Tibial artery (tissue), 4 donors: Measurements from ENCODE around the gene DISC1.
A peak's percentile ranks its signal among the peaks of the same experiment; 100 is the strongest.

Experiments
- DNase-seq, 2 donors: peaks; one replicate each; pipeline ENCODE4 v3.0.0-alpha.2; 2019
- H3K27ac ChIP-seq, 2 donors: fragments of 200-600 bp; sonication (generic) in 1 of 2; 1 replicate in 1 of 2; 2 replicates in 1 of 2; pipeline ENCODE4 v1.5.1; 2018 to 2019; ENCODE audit warnings: mild to moderate bottlenecking in 1 of 2
- H3K27me3 ChIP-seq, 2 donors: fragments of 200-600 bp; sonication (generic) in 1 of 2; one replicate each; pipeline versions ENCODE4 v1.5.1 to v1.6.0; 2016 to 2019
- H3K36me3 ChIP-seq, 3 donors: fragments of 200-600 bp; sonication (generic) in 2 of 3; one replicate each; pipeline ENCODE4 v1.5.1; 2016 to 2019; ENCODE audit warnings: mild to moderate bottlenecking in 2 of 3
- H3K4me1 ChIP-seq, 4 donors: fragments of 200-600 bp; sonication (generic) in 2 of 4; 1 replicate in 3 of 4; 2 replicates in 1 of 4; pipeline ENCODE4 v1.5.1; 2016 to 2019
- H3K4me3 ChIP-seq, 2 donors: fragments of 200-600 bp; sonication (generic) in 1 of 2; 1 replicate in 1 of 2; 2 replicates in 1 of 2; pipeline ENCODE4 v1.5.1; 2018 to 2019; ENCODE audit warnings: mild to moderate bottlenecking in 2 of 2
- H3K9me3 ChIP-seq, 3 donors: fragments of 200-600 bp; sonication (generic) in 1 of 3; one replicate each; pipeline ENCODE4 v1.5.1; 2016 to 2019
- intact Hi-C: fragments of 100-400 bp; cut with DNase I; formaldehyde crosslinking; loops from one replicate; pipeline ENCODE4 v1.15.0; 2023; ENCODE audit warnings: low total_unique reads
- TF ChIP-seq, protein P1 (sequence below), 2 experiments: fragments of 200-600 bp in 1 of 2; fragments of 450-650 bp in 1 of 2; IDR thresholded peaks; one replicate each; pipeline ENCODE4 v1.5.1; 2017 to 2019; ENCODE audit warnings: antibody characterized with exemption in 2 of 2, mild to moderate bottlenecking in 1 of 2, moderate library complexity in 1 of 2

The DISC1 gene

GRCh38 chr1:231729544-231729943 lies 103.0 kb downstream of the DISC1 start:
- no peaks in the 10 kb centered on the region for H3K9me3 ChIP-seq
- no peak overlapping the region for H3K27ac ChIP-seq
- no peak overlapping the region for H3K4me3 ChIP-seq
- DNase-seq: no peak
- no peaks in the 10 kb centered on the region for H3K27me3 ChIP-seq
- TF ChIP-seq, protein P1, sequence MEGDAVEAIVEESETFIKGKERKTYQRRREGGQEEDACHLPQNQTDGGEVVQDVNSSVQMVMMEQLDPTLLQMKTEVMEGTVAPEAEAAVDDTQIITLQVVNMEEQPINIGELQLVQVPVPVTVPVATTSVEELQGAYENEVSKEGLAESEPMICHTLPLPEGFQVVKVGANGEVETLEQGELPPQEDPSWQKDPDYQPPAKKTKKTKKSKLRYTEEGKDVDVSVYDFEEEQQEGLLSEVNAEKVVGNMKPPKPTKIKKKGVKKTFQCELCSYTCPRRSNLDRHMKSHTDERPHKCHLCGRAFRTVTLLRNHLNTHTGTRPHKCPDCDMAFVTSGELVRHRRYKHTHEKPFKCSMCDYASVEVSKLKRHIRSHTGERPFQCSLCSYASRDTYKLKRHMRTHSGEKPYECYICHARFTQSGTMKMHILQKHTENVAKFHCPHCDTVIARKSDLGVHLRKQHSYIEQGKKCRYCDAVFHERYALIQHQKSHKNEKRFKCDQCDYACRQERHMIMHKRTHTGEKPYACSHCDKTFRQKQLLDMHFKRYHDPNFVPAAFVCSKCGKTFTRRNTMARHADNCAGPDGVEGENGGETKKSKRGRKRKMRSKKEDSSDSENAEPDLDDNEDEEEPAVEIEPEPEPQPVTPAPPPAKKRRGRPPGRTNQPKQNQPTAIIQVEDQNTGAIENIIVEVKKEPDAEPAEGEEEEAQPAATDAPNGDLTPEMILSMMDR (IDR thresholded peaks at IDR 0.05): no peak
- H3K36me3 ChIP-seq: no peaks in the 10 kb centered on the region
- intact Hi-C loops: no loop called here
- no peaks in the 10 kb centered on the region for H3K4me1 ChIP-seq

- TF ChIP-seq, protein P1 (IDR thresholded peaks at IDR 0.05): no peak
Measured at GRCh38 chr1:231731268-231731667, 104.7 kb downstream of the DISC1 start.

DNA sequence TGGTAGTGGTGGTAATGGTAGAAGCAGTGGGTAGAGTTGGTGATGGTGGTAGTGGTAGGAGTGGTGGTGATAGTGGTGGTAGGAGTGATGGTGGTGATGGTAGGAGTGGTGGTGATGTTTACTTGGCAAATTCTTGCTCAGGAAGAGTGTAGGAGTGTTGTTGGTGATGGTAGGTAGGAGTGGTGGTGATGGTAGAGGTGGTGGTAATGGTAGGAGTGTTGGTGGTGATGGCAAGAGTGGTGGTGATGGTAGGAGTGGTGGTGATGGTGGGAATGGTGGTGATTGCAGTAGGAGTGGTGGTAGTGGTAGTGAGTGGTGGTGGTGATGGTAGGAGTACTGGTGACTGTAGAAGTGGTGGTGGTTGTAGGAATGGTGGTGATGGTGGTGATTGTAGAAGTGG lies 106.5 kb downstream of the DISC1 start:
- Histone ChIP-seq H3K27ac (no peak overlapping the region), H3K4me3 (no peak overlapping the region), H3K4me1 (no peaks in the 10 kb centered on the region), H3K27me3 (no peaks in the 10 kb centered on the region), H3K36me3 (no peaks in the 10 kb centered on the region), H3K9me3 (no peaks in the 10 kb centered on the region)
- TF ChIP-seq, protein P1 (IDR thresholded peaks at IDR 0.05): no peak
- DNase-seq: no peak
- intact Hi-C loops: no loop called here

More at GRCh38 chr1:231731268-231731667, 104.7 kb downstream of the DISC1 start:
- Histone ChIP-seq H3K27ac (no peak overlapping the region), H3K9me3 (no peaks in the 10 kb centered on the region), H3K36me3 (no peaks in the 10 kb centered on the region), H3K4me3 (no peak overlapping the region), H3K27me3 (no peaks in the 10 kb centered on the region), H3K4me1 (no peaks in the 10 kb centered on the region)
- intact Hi-C loops: no loop called here
- DNase-seq: no peak

GRCh38 chr1:231733672-231734071 lies 107.1 kb downstream of the DISC1 start:
- TF ChIP-seq, protein P1 (IDR thresholded peaks at IDR 0.05): no peak
- Histone ChIP-seq H3K9me3 (no peaks in the 10 kb centered on the region), H3K27me3 (no peaks in the 10 kb centered on the region), H3K4me1 (no peaks in the 10 kb centered on the region), H3K4me3 (no peak overlapping the region), H3K27ac (no peak overlapping the region), H3K36me3 (no peaks in the 10 kb centered on the region)
- DNase-seq: no peak
- intact Hi-C loops: no loop called here

DNA sequence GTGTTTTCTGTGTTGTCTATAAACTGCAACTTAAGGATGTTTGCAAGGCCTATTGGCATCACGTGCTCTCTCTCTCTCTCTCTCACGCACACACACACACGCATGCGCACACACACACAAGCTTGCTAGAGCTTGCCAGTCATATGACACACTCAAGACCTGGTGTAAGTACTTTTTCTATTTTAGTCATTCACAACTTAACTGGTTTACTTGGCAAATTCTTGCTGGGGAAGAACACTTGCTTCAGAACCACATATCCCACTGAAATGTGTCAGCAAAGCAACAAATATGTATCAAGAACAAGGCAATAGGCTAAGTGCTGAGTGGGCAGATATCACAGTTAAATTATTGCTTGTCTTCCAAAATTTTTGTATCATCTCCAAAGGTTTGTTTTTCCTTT lies 107.8 kb downstream of the DISC1 start:
- peak in 1 of 2 donors; percentile 25 for DNase-seq
- Histone ChIP-seq H3K4me3 (no peak overlapping the region), H3K27me3 (no peaks in the 10 kb centered on the region), H3K4me1 (no peaks in the 10 kb centered on the region), H3K27ac (no peak overlapping the region), H3K9me3 (no peaks in the 10 kb centered on the region), H3K36me3 (no peaks in the 10 kb centered on the region)
- intact Hi-C loops: no loop called here
- TF ChIP-seq, protein P1 (IDR thresholded peaks at IDR 0.05): no peak

- intact Hi-C loops: no loop called here
- H3K36me3 ChIP-seq: no peaks in the 10 kb centered on the region
- no peaks in the 10 kb centered on the region for H3K9me3 ChIP-seq
Measured at GRCh38 chr1:231735411-231735810, 108.8 kb downstream of the DISC1 start.

More at GRCh38 chr1:231735411-231735810, 108.8 kb downstream of the DISC1 start:
- Histone ChIP-seq H3K4me3 (no peak overlapping the region), H3K4me1 (no peaks in the 10 kb centered on the region), H3K27me3 (no peaks in the 10 kb centered on the region), H3K27ac (no peak overlapping the region)
- TF ChIP-seq, protein P1 (IDR thresholded peaks at IDR 0.05): no peak
- DNase-seq: no peak
